GM19324 (cell line): ENCODE measurements around the gene DSTYK.
A peak's percentile ranks its signal among the peaks of the same experiment; 100 is the strongest.

Source experiments
- ATAC-seq: cut with Tn5 transposase; IDR thresholded peaks from one replicate; pipeline ENCODE4 v1.9.1; 2021; ENCODE audit warnings: mild to moderate bottlenecking, moderate library complexity; ENCODE audit not compliant: unreplicated experiment, low FRiP score

Gene DSTYK

DNA sequence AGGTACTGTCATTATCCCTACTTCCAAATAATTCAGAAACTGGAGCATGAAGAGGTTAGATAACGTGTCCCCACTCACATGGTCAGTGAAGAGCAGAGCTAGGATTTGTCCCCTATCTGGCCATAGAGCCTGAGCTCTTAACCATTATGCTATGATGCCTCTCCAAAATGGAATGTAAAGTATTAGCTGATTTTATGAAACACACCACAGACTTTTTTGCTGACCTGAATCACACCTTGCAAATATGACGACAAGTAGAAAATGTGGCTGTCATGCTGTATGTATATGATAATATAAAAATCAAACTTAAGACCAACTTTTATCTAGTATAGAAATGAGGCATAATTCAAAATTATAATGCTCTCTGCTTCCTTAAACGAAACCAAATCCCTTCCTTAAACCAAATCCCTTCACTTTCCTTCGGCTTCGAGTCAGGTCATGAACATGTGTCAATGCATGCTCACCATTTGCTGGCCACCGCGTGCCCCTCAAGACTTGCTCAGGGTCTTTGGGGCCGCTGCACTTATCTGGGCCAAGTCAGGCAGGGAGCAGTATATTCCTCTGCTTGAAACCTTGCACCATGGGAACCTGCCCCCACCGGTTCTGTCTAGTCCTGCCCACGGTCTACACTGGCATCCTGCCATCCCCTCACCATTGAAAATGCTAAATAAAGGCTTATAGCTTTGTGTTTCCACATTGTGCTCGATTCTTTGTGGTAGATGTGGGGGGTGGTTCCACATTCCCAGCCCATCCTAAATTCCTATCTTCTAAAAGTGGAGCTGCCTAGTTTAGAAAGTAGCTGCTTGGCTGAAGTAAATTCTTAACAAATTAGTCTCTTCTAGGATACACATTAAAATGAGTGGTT is 14.6 kb upstream of the DSTYK start:
- ATAC-seq = no peak

DNA sequence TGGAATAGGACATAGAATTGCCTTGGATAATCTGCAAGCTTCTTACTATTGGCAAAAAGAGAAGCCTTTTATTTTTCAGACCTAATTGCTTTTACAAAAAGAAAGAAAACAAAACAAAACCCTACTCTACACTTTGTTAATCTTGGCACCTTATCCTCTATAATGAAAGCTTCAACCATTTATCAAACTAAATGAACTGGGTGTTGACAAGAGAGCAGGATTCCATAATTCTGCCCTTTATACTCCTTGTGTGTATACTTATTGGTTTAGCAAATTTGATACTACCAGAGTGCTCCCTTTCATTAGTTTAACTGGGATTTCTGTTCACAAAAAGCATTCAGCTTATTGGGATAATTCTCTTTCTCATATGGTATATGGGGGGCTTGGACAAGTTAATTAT is 13.2 kb upstream of the DSTYK start:
- no peak for ATAC-seq

DNA sequence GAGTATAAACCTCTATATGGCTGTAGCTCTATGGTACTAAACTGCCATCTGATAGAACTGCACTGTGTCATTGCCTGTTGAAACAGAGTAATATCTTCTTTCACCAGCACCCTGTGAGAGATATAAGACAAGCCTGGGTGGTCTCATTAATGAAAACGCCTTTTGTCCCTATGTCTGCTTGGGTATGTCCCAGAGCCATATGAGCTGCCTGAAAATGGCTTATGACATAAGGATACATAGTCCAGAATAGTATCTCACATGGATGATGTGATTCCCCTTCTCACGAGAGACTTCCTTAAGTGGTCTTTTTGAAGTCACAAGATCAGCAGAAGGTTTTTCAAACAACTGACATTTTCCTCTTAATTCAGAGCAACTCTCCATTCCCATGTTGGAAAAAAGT is 8.9 kb upstream of the DSTYK start:
- no peak for ATAC-seq

DNA sequence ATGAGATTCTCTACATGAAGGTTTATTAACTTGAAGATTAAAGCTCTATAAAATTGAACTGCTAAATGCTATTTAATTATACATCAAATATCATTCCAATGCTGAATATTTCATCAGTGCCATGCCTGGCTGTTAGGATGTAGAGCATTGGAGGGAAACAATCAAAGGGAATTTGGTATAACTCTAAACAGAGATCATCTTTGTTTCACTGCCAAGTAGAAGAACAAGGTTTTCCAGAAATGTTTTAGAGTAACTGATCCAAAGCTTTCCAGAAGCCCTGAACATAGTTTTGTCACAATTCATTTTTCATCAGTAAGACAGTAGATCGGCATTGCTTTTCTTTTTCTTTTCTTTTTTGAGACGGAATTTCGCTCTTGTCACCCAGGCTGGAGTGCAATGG is 5.9 kb upstream of the DSTYK start:
- ATAC-seq = no peak

DNA sequence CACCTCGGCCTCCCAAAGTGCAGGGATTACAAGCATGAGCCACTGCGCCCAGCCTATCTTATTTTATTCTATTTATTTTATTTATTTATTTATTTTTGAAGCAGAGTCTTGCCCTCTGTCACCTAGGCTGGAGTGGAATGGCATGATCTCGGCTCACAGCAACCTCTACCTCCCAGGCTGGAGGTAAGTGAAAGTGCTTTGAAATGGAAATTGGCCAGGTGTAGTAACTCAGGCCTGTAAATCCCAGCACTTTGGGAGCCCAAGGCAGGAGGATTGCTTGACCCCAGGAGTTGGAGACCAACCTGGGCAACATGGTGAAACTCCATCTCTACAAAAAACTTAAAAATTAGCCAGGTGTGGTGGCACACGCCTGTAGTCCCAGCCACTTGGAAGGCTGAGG is 5.1 kb upstream of the DSTYK start:
- no peak for ATAC-seq

DNA sequence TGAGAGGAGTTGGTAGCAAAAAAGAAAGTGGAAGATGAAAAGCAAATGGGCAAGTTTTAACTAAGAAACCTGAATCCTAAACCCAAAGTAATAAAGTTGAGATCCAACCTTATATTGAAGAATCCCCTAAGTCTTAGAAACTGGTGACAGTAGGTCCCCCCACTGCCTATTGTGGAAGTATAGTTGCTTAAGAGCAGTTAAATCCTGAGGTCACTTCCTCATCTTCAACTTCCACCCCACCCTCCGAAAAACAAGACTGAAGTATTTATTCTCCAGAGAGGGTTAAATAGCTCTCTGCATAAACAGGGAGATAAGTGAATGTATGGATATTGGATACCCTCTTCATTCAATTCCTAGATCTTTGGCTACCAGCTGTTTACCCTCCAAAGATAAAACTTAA is 3.3 kb upstream of the DSTYK start:
- ATAC-seq = no peak

DNA sequence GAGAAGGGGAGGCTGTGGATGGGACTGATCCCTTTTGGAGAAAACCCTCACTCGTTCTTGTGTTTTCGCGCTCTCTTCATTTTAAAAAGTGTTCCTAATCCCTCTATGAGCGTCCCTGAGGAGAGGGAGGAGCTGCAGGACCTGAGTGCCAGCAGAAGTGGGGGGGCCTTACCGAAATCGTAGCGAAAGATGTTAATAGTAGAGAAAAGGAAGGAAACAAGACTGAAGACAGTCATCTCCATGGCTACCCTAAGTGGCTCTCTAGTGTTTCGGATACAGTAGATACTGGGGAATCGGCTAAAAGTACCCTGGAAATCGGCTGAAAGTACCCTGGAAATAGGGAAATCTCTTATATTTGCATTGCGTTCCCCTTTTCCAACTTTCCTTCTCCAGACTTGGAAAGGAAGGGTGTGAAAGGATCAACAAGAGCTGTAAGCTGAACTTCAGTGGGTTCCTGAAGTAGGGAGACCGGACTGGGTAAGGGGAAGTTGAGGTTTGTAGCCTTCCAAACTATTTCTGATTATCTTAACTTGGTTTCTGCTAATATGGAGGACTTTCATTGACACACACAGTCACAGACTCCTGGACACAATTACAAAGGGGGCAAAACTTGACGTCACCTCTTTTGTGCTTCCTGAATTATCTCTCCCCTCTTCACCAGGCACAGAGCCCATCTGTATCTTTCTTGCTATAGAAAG is 486 bp upstream of the DSTYK start:
- peak; percentile 28 for ATAC-seq

DNA sequence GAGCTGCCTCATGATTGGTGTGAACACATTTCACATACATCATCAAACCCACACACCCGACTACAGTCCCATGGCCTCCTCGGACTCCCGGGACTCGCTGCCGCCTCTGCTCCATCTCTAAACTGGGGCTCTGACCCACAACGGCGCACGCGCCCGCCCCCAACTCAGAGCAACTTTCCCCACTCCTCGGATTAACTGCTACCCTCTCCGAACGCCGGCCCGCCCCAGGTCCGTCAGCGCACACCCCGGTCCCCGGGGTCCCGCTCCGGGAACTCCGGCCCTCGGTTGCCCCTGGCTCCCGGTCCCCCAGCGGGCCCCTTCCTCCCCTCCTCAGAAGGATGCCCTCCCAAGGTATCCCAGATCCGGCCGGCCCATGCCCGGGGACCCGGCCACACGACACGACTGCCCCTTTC is 740 bp downstream of the DSTYK start:
- peak; percentile 26 for ATAC-seq

DNA sequence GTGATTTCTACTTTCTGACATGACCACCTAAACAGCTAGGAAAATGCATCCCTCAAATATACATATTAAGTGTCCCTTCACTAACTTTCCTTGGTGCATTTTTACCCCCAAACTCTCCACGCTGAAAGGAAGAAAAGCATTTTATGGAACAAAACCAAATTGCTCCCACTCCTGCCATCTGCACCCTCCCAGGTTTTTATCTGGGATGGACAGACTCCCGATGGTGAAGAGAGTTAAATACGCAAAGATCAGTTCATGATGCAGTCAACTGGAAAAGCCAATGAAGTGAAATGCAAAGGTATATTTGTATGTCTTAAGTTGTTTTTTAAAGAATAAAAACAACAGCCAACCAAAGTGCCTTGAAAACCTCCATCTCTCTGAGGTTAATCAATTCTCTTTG is 2.7 kb downstream of the DSTYK start:
- no peak for ATAC-seq

DNA sequence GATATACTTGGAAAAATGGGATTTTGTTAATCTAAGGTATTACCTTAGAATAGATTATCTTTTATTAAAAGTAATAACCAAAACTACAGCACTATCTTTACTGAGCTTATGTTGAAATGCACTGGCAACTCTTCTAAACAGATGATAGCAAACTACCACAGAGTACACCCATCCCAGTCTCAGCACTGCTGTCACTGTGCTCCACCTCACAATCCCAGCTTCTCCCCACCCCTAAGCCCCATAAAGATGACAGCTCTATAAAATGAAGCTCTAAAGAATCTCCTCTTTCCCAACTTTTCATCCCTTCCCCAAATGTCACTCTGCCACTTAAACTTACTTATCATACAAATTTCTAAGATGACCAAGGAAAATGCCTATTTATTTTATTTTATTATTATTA is 6.4 kb downstream of the DSTYK start:
- ATAC-seq = no peak

DNA sequence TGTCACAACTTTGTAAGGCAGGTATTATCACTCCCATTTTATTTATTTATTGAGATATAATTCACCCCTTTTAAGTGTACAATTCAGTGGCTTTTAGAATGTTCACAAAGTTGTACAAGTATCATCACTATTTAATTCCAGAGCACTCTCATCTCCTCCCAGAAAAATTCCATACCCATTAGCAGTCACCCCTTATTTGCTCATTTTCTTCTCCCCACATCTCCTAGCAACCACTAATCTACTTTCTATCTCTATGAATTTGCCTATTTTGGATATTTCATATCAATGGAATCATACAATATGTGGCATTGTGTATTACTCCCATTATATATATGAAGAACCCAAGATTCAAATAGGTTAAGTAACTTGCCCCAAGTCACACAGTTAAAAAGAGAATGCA is 7.0 kb downstream of the DSTYK start:
- no peak for ATAC-seq

DNA sequence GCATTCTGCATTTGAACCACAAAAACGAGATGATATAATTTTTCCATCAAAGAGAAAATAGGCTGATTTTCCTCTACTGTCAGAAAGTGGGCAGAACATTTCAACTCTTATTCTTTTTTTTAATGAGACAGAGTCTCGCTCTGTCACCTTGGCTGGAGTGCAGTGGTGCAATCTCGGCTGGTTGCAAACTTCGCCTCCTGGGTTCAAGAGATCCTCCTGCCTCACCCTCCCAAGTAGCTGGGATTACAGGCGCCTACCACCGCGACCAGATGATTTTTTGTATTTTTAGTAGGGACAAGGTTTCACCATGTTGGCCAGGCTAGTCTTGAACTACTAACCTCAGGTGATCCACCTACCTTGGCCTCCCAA is 11.6 kb downstream of the DSTYK start:
- no peak for ATAC-seq

DNA sequence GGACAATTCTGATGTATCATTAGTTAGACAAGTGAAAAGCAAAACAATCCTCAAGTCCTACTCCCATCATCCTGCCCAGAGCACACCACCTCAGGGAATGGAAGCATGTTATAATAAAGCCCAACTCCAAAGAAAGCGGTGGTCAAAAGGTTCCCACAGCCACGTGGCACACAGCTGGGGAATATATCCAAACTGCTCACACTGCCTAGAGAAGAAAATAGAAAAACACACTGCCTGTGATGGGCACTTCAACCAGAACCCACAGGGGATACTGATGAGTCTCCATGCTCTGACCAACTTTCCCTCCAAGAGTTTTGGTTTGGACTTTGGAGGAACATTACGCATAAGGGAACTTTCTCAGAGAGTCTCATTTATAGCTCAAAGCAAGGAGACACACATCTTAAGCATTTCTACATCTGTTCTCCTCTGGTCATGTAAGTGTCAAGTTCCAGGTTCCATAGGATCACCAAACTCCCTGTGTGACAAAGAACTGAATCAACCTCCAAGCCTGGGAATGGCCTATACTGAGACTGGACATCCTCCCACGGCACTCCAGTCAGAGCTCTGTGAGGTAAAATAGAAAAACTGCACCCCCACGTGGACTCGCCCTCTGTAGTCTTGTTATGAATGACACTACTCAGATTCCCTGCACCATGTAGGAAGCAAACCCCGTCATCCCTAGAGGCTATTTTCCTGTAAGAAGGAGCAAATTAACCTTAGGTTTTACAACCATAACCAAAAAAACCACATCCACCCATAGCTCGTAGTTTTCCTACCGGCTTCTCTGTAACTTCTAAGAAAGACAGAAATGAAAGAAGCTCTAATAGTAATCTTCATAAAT is 12.2 kb downstream of the DSTYK start:
- no peak for ATAC-seq

DNA sequence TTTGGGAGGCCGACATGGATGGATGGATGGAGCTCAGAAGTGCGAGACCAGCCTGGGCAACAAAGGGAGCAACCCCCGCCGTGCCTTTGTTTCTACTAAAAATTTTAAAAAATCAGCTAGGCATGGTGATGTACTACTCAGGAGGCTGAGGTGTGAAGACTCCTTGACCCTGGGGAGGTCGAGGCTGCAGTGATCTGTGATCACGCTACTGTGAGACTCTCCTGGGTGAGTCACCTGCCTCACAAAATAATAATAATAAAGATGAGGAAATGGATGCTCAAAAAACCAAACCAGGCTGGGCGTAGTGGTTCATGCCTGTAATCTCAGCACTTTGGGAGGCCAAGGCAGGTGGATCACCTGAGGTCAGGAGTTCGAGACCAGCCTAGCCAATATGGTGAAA is 19.2 kb downstream of the DSTYK start:
- ATAC-seq = no peak

DNA sequence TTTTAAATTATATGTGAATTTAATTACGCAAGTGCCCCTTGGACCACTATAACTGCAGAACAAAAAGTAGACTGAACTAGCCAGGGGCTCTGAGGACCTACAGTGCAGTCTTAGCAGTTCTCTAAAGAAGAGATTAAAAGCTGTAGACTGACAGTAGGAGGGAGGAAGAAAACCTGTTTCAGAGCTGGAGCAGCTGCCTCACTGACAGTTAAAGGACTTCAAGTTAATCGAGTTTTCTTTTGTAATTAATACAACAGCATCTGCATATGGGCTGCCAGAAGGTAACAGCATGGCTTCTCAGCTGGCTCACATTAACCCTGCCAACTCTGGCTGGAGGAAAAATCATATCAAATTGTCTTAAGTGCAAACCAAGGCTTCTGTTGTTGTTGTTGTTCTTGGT is 19.9 kb downstream of the DSTYK start:
- no peak for ATAC-seq

DNA sequence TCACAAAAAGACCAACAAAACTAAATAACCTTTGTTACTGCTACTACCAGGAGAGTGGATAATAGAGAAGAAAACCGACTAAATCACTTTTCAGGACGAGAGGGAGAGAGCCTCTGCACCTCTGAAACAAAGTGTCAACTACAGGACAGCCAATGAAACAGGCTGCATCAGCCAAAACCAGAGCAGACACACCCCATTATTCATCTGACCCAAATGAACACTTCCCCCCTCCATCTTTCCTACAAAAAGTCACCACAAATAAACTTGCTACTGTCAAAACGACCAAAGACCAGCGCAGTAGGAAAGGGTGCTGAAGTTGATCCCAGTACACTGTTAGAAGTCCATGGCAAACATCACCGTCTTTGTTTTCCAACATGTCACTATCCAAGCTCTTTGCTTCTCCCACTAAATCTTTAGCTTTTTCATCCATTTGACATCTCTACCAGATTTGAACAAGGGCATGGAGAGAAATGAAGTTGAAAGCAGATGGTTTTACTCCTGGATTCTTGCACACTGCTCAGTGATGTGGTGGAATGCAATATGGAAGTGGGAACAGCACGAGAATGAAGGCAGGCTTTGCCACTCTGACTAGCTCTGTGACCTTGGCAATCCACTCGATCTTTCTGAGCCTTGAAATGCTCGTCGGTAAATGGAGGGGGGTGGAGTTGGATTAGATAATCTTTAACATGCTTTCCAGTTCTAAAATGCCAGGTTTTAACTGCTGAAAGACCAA is 20.5 kb downstream of the DSTYK start:
- ATAC-seq = no peak

DNA sequence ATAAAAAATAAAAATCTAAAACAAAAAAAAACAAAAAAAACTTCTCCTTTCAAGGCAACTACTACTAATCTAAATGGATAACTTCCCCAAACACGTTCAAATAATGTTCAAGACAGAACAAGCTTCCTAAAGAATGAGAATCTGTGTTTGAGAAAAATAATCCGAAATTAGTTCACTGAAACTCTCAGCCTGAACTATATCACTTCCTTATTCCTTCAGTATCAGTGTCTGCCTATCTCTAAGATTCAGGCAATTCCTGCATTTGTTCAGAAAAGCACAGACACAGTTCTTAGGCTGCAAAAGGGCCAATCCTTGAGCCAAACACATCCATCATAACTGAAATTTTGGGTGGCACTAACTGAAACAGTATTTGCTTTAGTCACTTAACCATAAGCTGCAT is 22.4 kb downstream of the DSTYK start:
- no peak for ATAC-seq

DNA sequence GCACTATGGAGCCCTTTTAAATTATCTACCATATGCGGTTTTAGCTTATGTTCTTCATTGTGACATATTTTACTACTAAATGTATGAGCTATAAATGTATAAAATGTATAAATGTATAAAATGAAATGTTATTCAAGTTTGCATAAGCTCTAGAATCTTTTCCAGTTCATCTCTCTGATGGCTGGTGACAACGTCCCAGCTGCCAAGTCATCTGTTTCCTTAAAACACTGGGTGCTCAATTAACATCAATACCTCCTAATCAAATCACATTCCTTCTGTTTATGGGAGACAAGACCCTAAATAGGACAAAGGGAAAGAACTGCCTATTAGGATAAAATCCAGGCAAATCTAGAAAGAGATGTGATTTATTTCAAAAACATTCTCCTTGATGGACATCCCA is 22.9 kb downstream of the DSTYK start:
- ATAC-seq = no peak

DNA sequence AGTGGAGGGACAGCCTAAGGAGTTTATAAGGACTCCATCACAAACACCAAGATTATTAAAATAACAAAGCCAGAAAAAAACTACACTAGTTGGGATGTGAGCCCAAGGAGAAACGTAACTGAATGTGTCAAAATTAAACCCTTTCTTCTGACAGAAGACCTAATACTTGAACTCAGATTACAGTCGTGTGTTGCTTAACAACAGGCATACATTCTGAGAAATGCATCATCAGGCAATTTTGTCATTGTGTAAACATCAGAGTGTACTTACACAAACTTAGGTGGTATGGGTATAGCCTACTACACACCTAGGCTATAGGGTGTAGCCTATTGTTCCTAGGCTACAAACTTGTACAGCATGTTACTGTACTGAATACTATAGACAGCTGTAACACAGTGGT is 23.4 kb downstream of the DSTYK start:
- no peak for ATAC-seq

DNA sequence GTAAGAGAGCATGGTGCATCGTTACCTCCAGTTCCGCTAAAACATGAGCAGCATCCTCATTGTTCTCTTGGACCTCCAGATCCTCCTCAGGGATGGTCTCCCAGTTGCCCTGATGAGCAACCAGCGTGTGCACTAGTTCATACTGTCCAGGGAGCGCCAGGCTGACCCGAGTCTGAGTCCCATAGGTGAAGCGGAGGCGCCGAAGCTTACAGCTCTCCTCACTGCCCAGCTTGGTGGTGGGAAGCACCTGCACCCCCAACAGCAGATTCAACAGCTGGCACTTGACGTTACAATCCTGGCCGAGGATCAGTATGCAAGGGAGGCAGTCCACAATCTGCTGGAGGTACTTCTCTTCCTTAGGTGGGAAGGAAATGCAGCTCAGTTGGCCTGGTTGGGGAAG is 24.1 kb downstream of the DSTYK start:
- no peak for ATAC-seq

DNA sequence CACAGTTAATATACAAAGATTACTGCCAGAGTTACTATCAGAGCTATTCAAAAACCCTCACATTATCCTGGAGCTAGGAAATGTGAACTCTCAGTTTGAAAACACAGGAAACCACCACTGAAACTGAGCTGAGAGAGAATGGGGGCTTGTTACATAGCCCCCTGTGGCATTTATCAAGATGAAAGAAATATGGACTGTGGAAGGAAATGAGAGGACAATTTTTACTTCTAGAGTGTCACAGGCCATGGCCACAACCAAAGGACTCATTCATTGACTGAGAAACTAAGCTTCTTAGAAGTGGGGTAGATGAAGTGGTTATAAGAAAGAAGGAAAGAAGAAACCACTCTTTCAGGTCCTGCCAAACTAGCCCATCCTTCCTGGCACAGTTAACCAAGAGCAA is 25.3 kb downstream of the DSTYK start:
- ATAC-seq = no peak
